Ovary (tissue), 3 donors: ENCODE measurements around the gene RGS2.

Experiments used
- EP300 ChIP-seq: sonication (generic); formaldehyde crosslinking; IDR thresholded peaks from one replicate; pipeline ENCODE4 v1.6.1; 2017; ENCODE audit warnings: antibody characterized with exemption
- POLR2A ChIP-seq: fragments of 450-650 bp; IDR thresholded peaks from one replicate; pipeline ENCODE4 v1.6.1; 2017; ENCODE audit warnings: antibody characterized with exemption, mild to moderate bottlenecking, moderate library complexity
- TF ChIP-seq, protein P1 (sequence below), 3 donors: fragments of 450-650 bp in 2 of 3; fragments of 200-600 bp in 1 of 3; IDR thresholded peaks; one replicate each; pipeline versions ENCODE4 v1.5.1 to v1.8.0; 2016 to 2022; ENCODE audit warnings: antibody characterized with exemption in 3 of 3, mild to moderate bottlenecking in 1 of 3
- donor health status: DM: no; HTN: no; CAD: no.

DNA sequence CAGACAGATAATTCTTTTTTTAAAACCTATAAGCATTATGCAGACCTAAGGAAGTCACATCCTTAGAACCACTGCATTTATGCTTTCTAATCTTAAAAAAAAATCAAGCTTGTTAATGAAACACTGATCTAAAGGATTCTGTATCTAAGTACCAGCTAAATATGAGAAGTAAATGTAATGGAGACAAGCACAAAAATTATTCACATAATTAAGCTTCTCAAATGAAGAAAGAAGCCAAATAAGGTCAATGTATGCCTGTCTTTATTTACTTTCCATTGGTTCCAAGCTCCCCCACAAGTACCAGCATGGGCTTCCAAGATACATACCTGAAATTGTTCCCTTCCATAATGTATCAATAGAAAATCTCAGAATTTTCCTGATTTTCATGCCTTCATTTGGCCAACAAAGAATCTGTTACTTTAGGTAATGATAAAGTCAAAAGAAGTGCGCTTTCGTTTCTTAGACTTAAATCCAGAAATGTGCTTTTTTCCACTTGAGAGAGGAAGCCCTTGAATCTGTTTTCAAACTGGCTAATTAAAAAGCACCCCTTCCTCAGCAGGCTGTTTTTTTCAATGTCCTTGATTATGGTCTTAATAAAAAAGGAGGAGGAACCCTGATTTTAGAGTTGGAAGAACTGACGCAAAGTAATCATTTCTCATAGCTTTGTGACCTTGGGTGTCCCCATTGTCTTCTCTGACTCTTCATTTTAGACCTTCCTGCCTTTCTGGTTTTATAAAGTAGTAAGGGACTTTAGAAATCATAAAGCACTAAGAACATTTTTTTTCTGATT, 3.8 kb downstream of the RGS2 start:
- TF ChIP-seq POLR2A (no peak), EP300 (no peak)
- TF ChIP-seq, protein P1, sequence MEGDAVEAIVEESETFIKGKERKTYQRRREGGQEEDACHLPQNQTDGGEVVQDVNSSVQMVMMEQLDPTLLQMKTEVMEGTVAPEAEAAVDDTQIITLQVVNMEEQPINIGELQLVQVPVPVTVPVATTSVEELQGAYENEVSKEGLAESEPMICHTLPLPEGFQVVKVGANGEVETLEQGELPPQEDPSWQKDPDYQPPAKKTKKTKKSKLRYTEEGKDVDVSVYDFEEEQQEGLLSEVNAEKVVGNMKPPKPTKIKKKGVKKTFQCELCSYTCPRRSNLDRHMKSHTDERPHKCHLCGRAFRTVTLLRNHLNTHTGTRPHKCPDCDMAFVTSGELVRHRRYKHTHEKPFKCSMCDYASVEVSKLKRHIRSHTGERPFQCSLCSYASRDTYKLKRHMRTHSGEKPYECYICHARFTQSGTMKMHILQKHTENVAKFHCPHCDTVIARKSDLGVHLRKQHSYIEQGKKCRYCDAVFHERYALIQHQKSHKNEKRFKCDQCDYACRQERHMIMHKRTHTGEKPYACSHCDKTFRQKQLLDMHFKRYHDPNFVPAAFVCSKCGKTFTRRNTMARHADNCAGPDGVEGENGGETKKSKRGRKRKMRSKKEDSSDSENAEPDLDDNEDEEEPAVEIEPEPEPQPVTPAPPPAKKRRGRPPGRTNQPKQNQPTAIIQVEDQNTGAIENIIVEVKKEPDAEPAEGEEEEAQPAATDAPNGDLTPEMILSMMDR (IDR thresholded peaks at IDR 0.05), result no peak
